ENCODE results near the gene METTL4. TPM values are rescaled to one million over a fixed set of nuclear protein-coding genes. Genes with fewer than 3 reads are reported as not detected.
A peak's percentile ranks its signal among the peaks of the same experiment; 100 is the strongest.

Gene METTL4
- total and polyA plus RNA-seq, 12 donors: 3.9 to 9.9 (median 5.4) TPM

DNA sequence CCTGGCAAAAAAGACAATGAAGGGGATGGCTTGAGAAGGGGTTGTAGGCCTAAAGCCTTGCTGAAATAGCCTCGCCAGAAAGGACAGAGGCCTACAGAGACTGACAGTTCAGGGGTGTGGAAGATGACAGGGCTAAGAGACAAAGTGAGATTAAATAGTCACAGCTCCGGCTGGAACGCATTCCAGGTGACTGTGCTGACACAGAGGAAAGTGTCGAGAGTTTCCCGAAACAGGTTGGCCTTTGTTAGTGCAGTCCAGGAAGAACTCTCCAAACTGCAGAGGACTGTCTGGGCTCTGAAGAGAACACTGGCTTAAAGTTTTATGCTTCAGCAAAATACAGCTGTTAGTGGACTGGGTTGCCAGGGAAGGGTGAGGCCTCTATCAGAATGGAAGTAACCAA lies 52.8 kb downstream of the METTL4 start:
- TF ChIP-seq, protein P1, sequence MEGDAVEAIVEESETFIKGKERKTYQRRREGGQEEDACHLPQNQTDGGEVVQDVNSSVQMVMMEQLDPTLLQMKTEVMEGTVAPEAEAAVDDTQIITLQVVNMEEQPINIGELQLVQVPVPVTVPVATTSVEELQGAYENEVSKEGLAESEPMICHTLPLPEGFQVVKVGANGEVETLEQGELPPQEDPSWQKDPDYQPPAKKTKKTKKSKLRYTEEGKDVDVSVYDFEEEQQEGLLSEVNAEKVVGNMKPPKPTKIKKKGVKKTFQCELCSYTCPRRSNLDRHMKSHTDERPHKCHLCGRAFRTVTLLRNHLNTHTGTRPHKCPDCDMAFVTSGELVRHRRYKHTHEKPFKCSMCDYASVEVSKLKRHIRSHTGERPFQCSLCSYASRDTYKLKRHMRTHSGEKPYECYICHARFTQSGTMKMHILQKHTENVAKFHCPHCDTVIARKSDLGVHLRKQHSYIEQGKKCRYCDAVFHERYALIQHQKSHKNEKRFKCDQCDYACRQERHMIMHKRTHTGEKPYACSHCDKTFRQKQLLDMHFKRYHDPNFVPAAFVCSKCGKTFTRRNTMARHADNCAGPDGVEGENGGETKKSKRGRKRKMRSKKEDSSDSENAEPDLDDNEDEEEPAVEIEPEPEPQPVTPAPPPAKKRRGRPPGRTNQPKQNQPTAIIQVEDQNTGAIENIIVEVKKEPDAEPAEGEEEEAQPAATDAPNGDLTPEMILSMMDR (IDR thresholded peaks at IDR 0.05): no peak
- peak overlapping the region in 1 of 10 donors; percentile 49 for H3K27ac ChIP-seq
- ATAC-seq (peak in 1 of 8 donors; percentile 84), DNase-seq (no peak)
- H3K4me3 ChIP-seq: no peak overlapping the region
- no peaks in the 10 kb centered on the region for H3K27me3 ChIP-seq
- H3K4me1 ChIP-seq: peaks cover 0 to 22% (median 0%) of the 10 kb centered on the region in 9 donors
- no peaks in the 10 kb centered on the region for H3K9me3 ChIP-seq
- 57 to 59% methylated on average over 5 of the region's 5 CpGs for WGBS, 2 donors
- intact Hi-C loops (cut with DNase I): no loop called here
- H3K36me3 ChIP-seq: no peaks in the 10 kb centered on the region

DNA sequence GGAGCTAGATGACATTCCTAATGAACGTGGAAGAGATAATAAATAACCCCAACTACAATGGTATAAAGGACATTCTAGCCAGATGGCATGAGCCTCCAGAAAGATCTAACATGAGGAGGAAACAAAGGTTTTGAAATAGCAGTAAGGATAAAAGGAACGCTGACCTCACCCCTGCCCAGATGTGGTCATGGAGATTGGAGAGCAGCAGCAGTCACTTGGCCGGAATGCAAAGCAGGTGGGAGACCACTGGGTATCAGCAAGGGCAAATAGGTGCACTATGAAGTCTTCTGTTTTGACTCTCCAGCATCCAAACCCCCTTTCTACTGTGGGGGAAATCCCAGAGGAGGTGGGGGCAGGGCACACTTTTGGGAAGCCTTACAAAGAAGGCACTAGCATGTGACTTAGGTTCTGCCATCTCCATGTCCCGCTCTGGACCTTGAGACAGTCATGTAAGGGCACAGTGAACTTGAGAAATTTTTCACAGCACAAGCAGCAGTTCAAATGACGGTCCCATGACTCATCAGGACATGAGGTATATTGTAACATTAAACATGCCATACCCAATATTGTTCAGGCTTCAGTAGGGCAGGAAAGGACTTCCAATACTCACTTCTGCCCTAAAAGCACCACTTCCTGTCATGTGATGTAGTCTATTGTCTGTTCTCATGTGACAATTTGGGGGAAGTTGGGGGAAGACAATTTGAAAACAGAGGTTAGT lies 55.2 kb downstream of the METTL4 start:
- peak overlapping the region in 2 of 10 donors; percentile 13 to 67 for H3K27ac ChIP-seq

DNA sequence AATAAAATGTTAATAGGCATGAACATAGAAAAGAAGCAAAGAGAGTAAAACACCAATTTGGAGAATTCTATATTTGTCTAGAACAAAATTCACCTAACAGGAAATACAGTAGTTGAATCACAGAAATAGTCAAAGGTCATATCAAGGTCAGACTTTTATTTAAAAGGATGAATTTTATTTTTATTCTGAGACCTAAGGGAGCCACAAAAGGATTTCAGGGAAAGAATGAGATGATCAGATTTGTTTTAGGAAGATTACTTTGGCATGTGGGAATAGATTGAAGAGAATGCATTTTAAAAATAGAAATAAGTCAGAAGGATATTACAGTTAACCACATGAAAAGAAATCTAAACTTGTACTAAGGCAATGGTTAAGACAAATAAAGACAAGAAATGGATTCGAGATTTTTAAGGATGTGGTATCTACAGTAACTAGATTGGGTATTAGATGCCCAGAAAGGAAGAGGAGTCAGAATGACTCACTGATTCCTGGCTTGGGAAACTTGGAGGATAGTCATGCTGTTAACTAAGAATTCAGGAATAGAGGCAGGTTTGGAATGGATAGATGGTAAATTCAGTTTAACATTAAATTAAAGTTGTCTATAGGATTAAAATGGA lies 56.0 kb downstream of the METTL4 start:
- DNase-seq (no peak), ATAC-seq (peak in 1 of 8 donors; percentile 44)
- TF ChIP-seq, protein P1 (IDR thresholded peaks at IDR 0.05): no peak
- Histone ChIP-seq H3K27ac (peak overlapping the region in 2 of 10 donors; percentile 13 to 67), H3K4me3 (no peak overlapping the region), H3K27me3 (no peaks in the 10 kb centered on the region), H3K9me3 (no peaks in the 10 kb centered on the region), H3K4me1 (peaks cover 0 to 22% (median 0%) of the 10 kb centered on the region in 9 donors), H3K36me3 (no peaks in the 10 kb centered on the region)
- intact Hi-C loops (cut with DNase I): no loop called here
- 45 to 68% methylated on average over 1 of the region's 1 CpG for WGBS, 2 donors

More for the DNA sequence above, 55.2 kb downstream of the METTL4 start:
- DNase-seq (no peak), ATAC-seq (peak in 4 of 8 donors; percentile 21 to 64 (median 36))
- H3K9me3 ChIP-seq: no peaks in the 10 kb centered on the region
- TF ChIP-seq, protein P1 (IDR thresholded peaks at IDR 0.05): no peak
- H3K27me3 ChIP-seq: no peaks in the 10 kb centered on the region
- WGBS, 2 donors: 78 to 87% methylated on average over 5 of the region's 5 CpGs
- intact Hi-C loops (cut with DNase I): no loop called here
- no peak overlapping the region for H3K4me3 ChIP-seq
- peaks cover 0 to 22% (median 0%) of the 10 kb centered on the region in 9 donors for H3K4me1 ChIP-seq
- H3K36me3 ChIP-seq: no peaks in the 10 kb centered on the region

DNA sequence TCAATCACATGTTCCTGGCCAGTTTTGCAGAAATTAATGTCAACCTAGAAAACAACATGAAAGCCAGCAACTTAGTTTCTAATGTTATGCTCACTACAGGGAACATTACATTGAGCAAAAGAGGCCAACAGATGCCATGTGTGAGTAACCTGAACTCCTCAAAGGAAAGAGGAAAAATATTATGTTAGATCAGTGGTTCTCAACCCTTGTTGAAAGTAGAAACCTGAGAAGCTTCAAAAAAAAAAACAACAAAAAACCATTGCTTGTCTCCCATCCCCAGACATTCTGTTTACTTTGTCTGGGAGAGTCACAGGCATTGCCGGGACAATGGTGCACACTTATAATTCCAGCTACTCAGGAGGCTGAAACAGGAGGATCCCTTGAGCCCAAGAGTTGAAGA lies 57.7 kb downstream of the METTL4 start:
- Histone ChIP-seq H3K9me3 (no peaks in the 10 kb centered on the region), H3K27ac (no peak overlapping the region), H3K4me1 (peaks cover 0 to 22% (median 0%) of the 10 kb centered on the region in 9 donors), H3K4me3 (no peak overlapping the region), H3K36me3 (no peaks in the 10 kb centered on the region), H3K27me3 (no peaks in the 10 kb centered on the region)
- intact Hi-C loops (cut with DNase I): no loop called here
- DNase-seq (no peak), ATAC-seq (no peak)
- TF ChIP-seq, protein P1 (IDR thresholded peaks at IDR 0.05): no peak
- WGBS, 2 donors: 88 to 92% methylated on average over 1 of the region's 1 CpG

Data from heart right ventricle (tissue), 16 donors.